NT2/D1 (cell line): ENCODE measurements around the gene ABTB2.

ENCODE experiments used
- DNase-seq: peaks from one replicate; pipeline ENCODE4 v3.0.0-alpha.2; 2011; ENCODE audit warnings: low read depth, low spot score
- H3K27me3 ChIP-seq: 2 replicates; pipeline ENCODE4 v1.6.0; 2011; ENCODE audit warnings: mild to moderate bottlenecking; ENCODE audit not compliant: insufficient read length, insufficient read depth
- H3K36me3 ChIP-seq: 2 replicates; pipeline ENCODE4 v1.6.1; 2011; ENCODE audit warnings: mild to moderate bottlenecking, low read length, mixed read lengths; ENCODE audit not compliant: insufficient read depth, insufficient read length
- H3K4me1 ChIP-seq: 2 replicates; pipeline ENCODE4 v1.5.1; 2011; ENCODE audit not compliant: insufficient read depth, insufficient read length
- H3K4me3 ChIP-seq: 2 replicates; pipeline ENCODE4 v1.5.1; 2011; ENCODE audit warnings: low read depth; ENCODE audit not compliant: insufficient read length
- H3K9ac ChIP-seq: 2 replicates; pipeline ENCODE4 v1.6.0; 2011; ENCODE audit warnings: low read depth; ENCODE audit not compliant: insufficient read length
- H3K9me3 ChIP-seq: 2 replicates; pipeline ENCODE4 v1.5.1; 2011; ENCODE audit warnings: mild to moderate bottlenecking, low read length; ENCODE audit not compliant: insufficient read depth
- SUZ12 ChIP-seq: IDR thresholded peaks from 2 replicates; pipeline ENCODE4 v1.6.1; 2011; ENCODE audit not compliant: insufficient read length, insufficient read depth; ENCODE audit errors: extremely low read depth
- YY1 ChIP-seq: IDR thresholded peaks from 2 replicates; pipeline ENCODE4 v1.6.1; 2011; ENCODE audit not compliant: insufficient read length, insufficient read depth
- ZNF274 ChIP-seq: IDR thresholded peaks from 2 replicates; pipeline ENCODE4 v1.6.1; 2011; ENCODE audit warnings: mild to moderate bottlenecking, low read depth, low read length

Gene ABTB2

DNA sequence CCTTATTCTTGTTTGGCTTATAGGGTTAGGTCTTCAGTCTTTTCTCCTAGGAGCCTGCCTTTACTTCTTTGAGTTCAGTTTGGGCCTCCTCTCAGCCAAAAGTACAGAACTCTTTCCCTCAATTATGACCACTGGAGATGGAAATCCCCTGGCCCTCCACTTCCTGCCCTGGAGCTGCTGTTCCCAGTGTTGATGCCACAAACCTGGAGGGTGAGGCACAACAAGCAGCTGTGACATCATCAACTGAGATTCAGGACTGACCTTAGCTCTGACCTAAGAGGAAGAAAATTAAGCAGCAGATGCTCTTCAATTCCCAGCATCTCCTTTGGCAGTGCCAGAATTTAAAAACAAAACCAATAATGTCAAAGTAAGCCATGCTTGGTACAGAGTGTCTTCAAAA is 3.0 kb downstream of the ABTB2 start:
- no peak overlapping the region for H3K9ac ChIP-seq
- peaks cover 18% of the 10 kb centered on the region for H3K36me3 ChIP-seq
- no peaks in the 10 kb centered on the region for H3K4me1 ChIP-seq
- DNase-seq: no peak
- TF ChIP-seq YY1 (no peak), SUZ12 (no peak), ZNF274 (no peak)
- H3K27me3 ChIP-seq: peaks cover 18% of the 10 kb centered on the region
- H3K4me3 ChIP-seq: no peak overlapping the region
- no peaks in the 10 kb centered on the region for H3K9me3 ChIP-seq

GRCh38 chr11:34353881-34354280 is 3.9 kb downstream of the ABTB2 start:
- Histone ChIP-seq H3K36me3 (peaks cover 21% of the 10 kb centered on the region), H3K9ac (no peak overlapping the region)

GRCh38 chr11:34351687-34352469 is 5.9 kb downstream of the ABTB2 start:
- no peak for TF ChIP-seq ZNF274
- no peak for TF ChIP-seq YY1
- TF ChIP-seq SUZ12: no peak
- H3K4me1 ChIP-seq: no peaks in the 10 kb centered on the region

More at GRCh38 chr11:34353881-34354280, 3.9 kb downstream of the ABTB2 start:
- Histone ChIP-seq H3K4me1 (no peaks in the 10 kb centered on the region), H3K4me3 (no peak overlapping the region), H3K27me3 (peaks cover 15% of the 10 kb centered on the region), H3K9me3 (no peaks in the 10 kb centered on the region)
- no peak for DNase-seq
- no peak for TF ChIP-seq SUZ12
- TF ChIP-seq ZNF274: no peak
- no peak for TF ChIP-seq YY1

DNA sequence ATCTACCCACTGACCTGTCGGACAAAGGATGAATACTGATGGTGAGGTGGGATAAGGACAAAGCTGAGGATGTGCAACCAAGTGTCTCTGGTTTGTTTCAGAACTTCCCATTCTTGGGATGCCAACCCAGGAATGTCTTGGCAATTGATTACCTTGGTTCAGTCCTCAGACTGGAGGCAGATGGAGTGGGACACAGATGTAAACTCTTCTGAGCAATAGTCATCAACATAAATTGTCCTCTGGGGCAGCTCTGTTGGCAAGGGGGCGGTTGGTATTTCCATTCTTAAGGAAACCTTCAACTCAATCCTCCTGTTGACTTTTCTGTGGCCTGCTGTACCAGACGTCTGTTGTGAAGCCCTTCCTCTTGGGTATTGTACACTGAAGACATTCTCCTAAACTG is 6.8 kb downstream of the ABTB2 start:
- no peaks in the 10 kb centered on the region for H3K9me3 ChIP-seq
- H3K9ac ChIP-seq: no peak overlapping the region
- no peak for DNase-seq
- H3K36me3 ChIP-seq: peaks cover 22% of the 10 kb centered on the region
- no peak for TF ChIP-seq YY1
- no peak for TF ChIP-seq ZNF274
- TF ChIP-seq SUZ12: no peak
- H3K4me1 ChIP-seq: no peaks in the 10 kb centered on the region
- no peaks in the 10 kb centered on the region for H3K27me3 ChIP-seq
- no peak overlapping the region for H3K4me3 ChIP-seq

More at GRCh38 chr11:34351687-34352469, 5.9 kb downstream of the ABTB2 start:
- H3K9ac ChIP-seq: no peak overlapping the region
- DNase-seq: no peak
- peaks cover 8% of the 10 kb centered on the region for H3K27me3 ChIP-seq
- H3K4me3 ChIP-seq: no peak overlapping the region
- H3K9me3 ChIP-seq: no peaks in the 10 kb centered on the region
- H3K36me3 ChIP-seq: peaks cover 22% of the 10 kb centered on the region

DNA sequence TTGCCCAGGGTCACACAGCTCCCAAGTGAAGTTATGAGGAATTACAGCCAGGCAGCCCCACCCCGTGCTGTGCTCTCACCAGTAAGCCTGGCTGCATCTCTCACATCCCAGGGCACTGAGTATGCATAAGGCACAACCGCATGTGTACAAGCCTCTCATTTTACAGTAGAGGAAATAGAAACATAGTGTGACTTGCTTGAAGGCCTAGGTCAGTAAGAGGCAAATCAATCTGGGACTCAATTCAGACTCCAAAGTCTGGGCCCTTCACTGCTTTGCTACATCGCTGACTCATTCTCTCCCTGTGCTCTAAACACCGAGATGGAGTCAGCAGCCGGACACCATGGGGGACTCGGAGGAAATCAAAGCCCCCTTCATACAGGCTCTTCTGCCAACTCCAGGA is 7.9 kb downstream of the ABTB2 start:
- Histone ChIP-seq H3K36me3 (peaks cover 21% of the 10 kb centered on the region), H3K4me3 (no peak overlapping the region), H3K27me3 (no peaks in the 10 kb centered on the region), H3K4me1 (peaks cover 5% of the 10 kb centered on the region), H3K9ac (no peak overlapping the region), H3K9me3 (no peaks in the 10 kb centered on the region)
- DNase-seq: no peak
- TF ChIP-seq ZNF274 (no peak), SUZ12 (no peak), YY1 (no peak)

- H3K4me3 ChIP-seq: no peak overlapping the region
- H3K36me3 ChIP-seq: peaks cover 19% of the 10 kb centered on the region
- no peak overlapping the region for H3K9ac ChIP-seq
- TF ChIP-seq SUZ12 (no peak), YY1 (no peak), ZNF274 (no peak)
- no peaks in the 10 kb centered on the region for H3K27me3 ChIP-seq
- H3K9me3 ChIP-seq: no peaks in the 10 kb centered on the region
- DNase-seq: no peak
- H3K4me1 ChIP-seq: peaks cover 8% of the 10 kb centered on the region
Measured at GRCh38 chr11:34348919-34349318, 8.9 kb downstream of the ABTB2 start.

- H3K4me3 ChIP-seq: no peak overlapping the region
- DNase-seq: no peak
- no peaks in the 10 kb centered on the region for H3K9me3 ChIP-seq
- H3K4me1 ChIP-seq: peaks cover 8% of the 10 kb centered on the region
- H3K36me3 ChIP-seq: peaks cover 19% of the 10 kb centered on the region
- TF ChIP-seq ZNF274 (no peak), YY1 (no peak), SUZ12 (no peak)
- no peaks in the 10 kb centered on the region for H3K27me3 ChIP-seq
- no peak overlapping the region for H3K9ac ChIP-seq
Measured at GRCh38 chr11:34348096-34348495, 9.7 kb downstream of the ABTB2 start.
